Measurements from ENCODE around the gene FRMD4B. TPM values are rescaled to one million over a fixed set of nuclear protein-coding genes. Genes with fewer than 3 reads are reported as not detected.

The FRMD4B gene
- total RNA-seq, 2 donors from 2014 or later, result 2.1 to 2.2 TPM

DNA sequence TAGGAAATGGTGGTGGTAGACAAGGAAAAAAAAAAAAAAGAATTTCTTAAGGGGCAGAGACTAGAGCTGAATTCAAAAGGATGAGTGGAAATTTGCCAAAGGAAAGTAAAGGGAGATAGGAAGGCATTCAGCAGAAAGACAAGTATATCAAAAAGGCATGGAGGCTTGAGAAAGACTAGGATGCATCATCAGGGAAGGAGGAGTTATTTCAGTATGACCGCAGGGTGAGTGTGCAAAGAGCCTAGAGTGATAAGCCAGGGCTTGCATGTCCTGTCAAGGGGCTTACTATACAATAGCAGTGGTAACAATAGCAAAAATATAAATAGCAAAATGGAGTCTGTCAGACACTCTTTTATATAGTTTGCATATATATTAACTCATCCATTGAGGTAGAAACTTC lies 112.0 kb downstream of the FRMD4B start:
- Mint-ChIP-seq H3K27ac (no peak overlapping the region), H3K36me3 (ENCODE audit: low read depth) (no peaks in the 10 kb centered on the region), H3K9me3 (no peaks in the 10 kb centered on the region), H3K27me3 (ENCODE audit: insufficient read depth) (no peaks in the 10 kb centered on the region), H3K4me1 (peaks cover 9% of the 10 kb centered on the region), H3K4me3 (no peak overlapping the region)
- Histone ChIP-seq H3K4me3 (ENCODE audit: low read length) (no peak overlapping the region), H3K27ac (ENCODE audit: low read depth, low read length) (no peak overlapping the region), H3K36me3 (ENCODE audit: control insufficient read depth, insufficient read depth, low read length) (no peaks in the 10 kb centered on the region), H3K9ac (ENCODE audit: extremely low read depth, low read length, poor library complexity, severe bottlenecking) (no peak overlapping the region), H3K9me3 (ENCODE audit: control insufficient read depth, low read length) (no peaks in the 10 kb centered on the region), H3K4me1 (ENCODE audit: control insufficient read depth, insufficient read depth, low read length) (peaks cover 3% of the 10 kb centered on the region), H3K27me3 (ENCODE audit: control insufficient read depth, insufficient read depth, low read length, poor library complexity, severe bottlenecking) (no peaks in the 10 kb centered on the region)
- WGBS, 2 experiments (ENCODE audit: insufficient coverage in 1 of 2, insufficient read length in 1 of 2), result 78 to 80% methylated on average over 1 of the region's 1 CpG
- TF ChIP-seq, protein P1, sequence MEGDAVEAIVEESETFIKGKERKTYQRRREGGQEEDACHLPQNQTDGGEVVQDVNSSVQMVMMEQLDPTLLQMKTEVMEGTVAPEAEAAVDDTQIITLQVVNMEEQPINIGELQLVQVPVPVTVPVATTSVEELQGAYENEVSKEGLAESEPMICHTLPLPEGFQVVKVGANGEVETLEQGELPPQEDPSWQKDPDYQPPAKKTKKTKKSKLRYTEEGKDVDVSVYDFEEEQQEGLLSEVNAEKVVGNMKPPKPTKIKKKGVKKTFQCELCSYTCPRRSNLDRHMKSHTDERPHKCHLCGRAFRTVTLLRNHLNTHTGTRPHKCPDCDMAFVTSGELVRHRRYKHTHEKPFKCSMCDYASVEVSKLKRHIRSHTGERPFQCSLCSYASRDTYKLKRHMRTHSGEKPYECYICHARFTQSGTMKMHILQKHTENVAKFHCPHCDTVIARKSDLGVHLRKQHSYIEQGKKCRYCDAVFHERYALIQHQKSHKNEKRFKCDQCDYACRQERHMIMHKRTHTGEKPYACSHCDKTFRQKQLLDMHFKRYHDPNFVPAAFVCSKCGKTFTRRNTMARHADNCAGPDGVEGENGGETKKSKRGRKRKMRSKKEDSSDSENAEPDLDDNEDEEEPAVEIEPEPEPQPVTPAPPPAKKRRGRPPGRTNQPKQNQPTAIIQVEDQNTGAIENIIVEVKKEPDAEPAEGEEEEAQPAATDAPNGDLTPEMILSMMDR (conservative IDR thresholded peaks at IDR 0.05), result no peak
- DNase-seq, result no peak

- Histone ChIP-seq H3K9ac (ENCODE audit: extremely low read depth, low read length, poor library complexity, severe bottlenecking) (no peak overlapping the region), H3K36me3 (ENCODE audit: control insufficient read depth, insufficient read depth, low read length) (no peaks in the 10 kb centered on the region), H3K4me1 (ENCODE audit: control insufficient read depth, insufficient read depth, low read length) (peaks cover 3% of the 10 kb centered on the region), H3K4me3 (ENCODE audit: low read length) (no peak overlapping the region), H3K27ac (ENCODE audit: low read depth, low read length) (no peak overlapping the region), H3K9me3 (ENCODE audit: control insufficient read depth, low read length) (no peaks in the 10 kb centered on the region), H3K27me3 (ENCODE audit: control insufficient read depth, insufficient read depth, low read length, poor library complexity, severe bottlenecking) (no peaks in the 10 kb centered on the region)
- TF ChIP-seq, protein P1 (conservative IDR thresholded peaks at IDR 0.05), result no peak
- 92 to 100% methylated on average over 1 to 2 of the region's 2 CpGs for WGBS, 2 experiments (ENCODE audit: insufficient coverage in 1 of 2, insufficient read length in 1 of 2)
- no peaks in the 10 kb centered on the region for H3K9me3 Mint-ChIP-seq
- H3K4me3 Mint-ChIP-seq, result no peak overlapping the region
- H3K27me3 Mint-ChIP-seq (ENCODE audit: insufficient read depth), result no peaks in the 10 kb centered on the region
- H3K4me1 Mint-ChIP-seq, result peaks cover 9% of the 10 kb centered on the region
- no peak overlapping the region for H3K27ac Mint-ChIP-seq
- DNase-seq, result no peak
- H3K36me3 Mint-ChIP-seq (ENCODE audit: low read depth), result no peaks in the 10 kb centered on the region
Measured at GRCh38 chr3:69272556-69272955, 113.3 kb downstream of the FRMD4B start.

GRCh38 chr3:69271098-69271497 lies 114.8 kb downstream of the FRMD4B start:
- H3K4me3 ChIP-seq (ENCODE audit: low read length), result no peak overlapping the region
- no peaks in the 10 kb centered on the region for H3K27me3 ChIP-seq (ENCODE audit: control insufficient read depth, insufficient read depth, low read length, poor library complexity, severe bottlenecking)
- DNase-seq, result no peak
- peaks cover 5% of the 10 kb centered on the region for H3K4me1 Mint-ChIP-seq
- no peaks in the 10 kb centered on the region for H3K27me3 Mint-ChIP-seq (ENCODE audit: insufficient read depth)
- no peaks in the 10 kb centered on the region for H3K4me1 ChIP-seq (ENCODE audit: control insufficient read depth, insufficient read depth, low read length)
- no peak overlapping the region for H3K27ac Mint-ChIP-seq
- H3K27ac ChIP-seq (ENCODE audit: low read depth, low read length), result no peak overlapping the region
- TF ChIP-seq, protein P1 (conservative IDR thresholded peaks at IDR 0.05), result no peak
- no peak overlapping the region for H3K9ac ChIP-seq (ENCODE audit: extremely low read depth, low read length, poor library complexity, severe bottlenecking)
- no peaks in the 10 kb centered on the region for H3K36me3 ChIP-seq (ENCODE audit: control insufficient read depth, insufficient read depth, low read length)
- no peaks in the 10 kb centered on the region for H3K9me3 ChIP-seq (ENCODE audit: control insufficient read depth, low read length)
- WGBS, 2 experiments (ENCODE audit: insufficient coverage in 1 of 2, insufficient read length in 1 of 2), result 93 to 100% methylated on average over 2 to 3 of the region's 3 CpGs
- no peak overlapping the region for H3K4me3 Mint-ChIP-seq
- H3K9me3 Mint-ChIP-seq, result no peaks in the 10 kb centered on the region
- no peaks in the 10 kb centered on the region for H3K36me3 Mint-ChIP-seq (ENCODE audit: low read depth)

Data from endodermal cell (in vitro differentiated cells).